Measurements from ENCODE around the gene HOXD1. TPM values are rescaled to one million over a fixed set of nuclear protein-coding genes. Genes with fewer than 3 reads are reported as not detected.
A peak's percentile ranks its signal among the peaks of the same experiment; 100 is the strongest.

The HOXD1 gene
- total RNA-seq, 4 donors from 2014 or later = 0.13 to 0.54 (median 0.32) TPM; not detected in 1

GRCh38 chr2:176186024-176186423 lies 2.4 kb upstream of the HOXD1 start:
- Histone ChIP-seq H3K9me3 (no peaks in the 10 kb centered on the region), H3K27me3 (peaks cover 98% of the 10 kb centered on the region), H3K4me1 (peaks cover 0 to 30% (median 13%) of the 10 kb centered on the region in 3 donors), H3K4me3 (no peak overlapping the region), H3K27ac (no peak overlapping the region), H3K36me3 (no peaks in the 10 kb centered on the region)
- 73% methylated on average over 2 of the region's 2 CpGs; no CpG with 5 or more reads in 1 of the 2 donors for WGBS, 2 donors (ENCODE audit: low coverage in 1 of 2)
- TF ChIP-seq CTCF (IDR thresholded peaks at IDR 0.05) (no peak), POLR2AphosphoS5 (IDR thresholded peaks at IDR 0.05) (no peak)
- no peak for ATAC-seq

GRCh38 chr2:176187200-176187898 lies 1.1 kb upstream of the HOXD1 start:
- TF ChIP-seq CTCF (IDR thresholded peaks at IDR 0.05) = no peak
- no peak for TF ChIP-seq POLR2A (IDR thresholded peaks at IDR 0.05)
- no peak for TF ChIP-seq POLR2AphosphoS5 (IDR thresholded peaks at IDR 0.05)
- TF ChIP-seq EP300 (IDR thresholded peaks at IDR 0.05) = no peak
- no peaks in the 10 kb centered on the region for H3K9me3 ChIP-seq
- WGBS, 2 donors (ENCODE audit: low coverage in 1 of 2) = 7 to 8% methylated on average over 5 to 13 of the region's 13 CpGs
- H3K27ac ChIP-seq = peak overlapping the region in 2 of 4 donors; percentile 14 to 68
- peak overlapping the region; percentile 11 to 64 for H3K4me3 ChIP-seq
- no peaks in the 10 kb centered on the region for H3K36me3 ChIP-seq
- H3K4me1 ChIP-seq = peaks cover 0 to 30% (median 13%) of the 10 kb centered on the region in 3 donors
- ATAC-seq = no peak
- peaks cover 100% of the 10 kb centered on the region for H3K27me3 ChIP-seq

GRCh38 chr2:176188774-176189680 lies 559 bp downstream of the HOXD1 start:
- H3K36me3 ChIP-seq = no peaks in the 10 kb centered on the region
- no peaks in the 10 kb centered on the region for H3K9me3 ChIP-seq
- peak overlapping the region in 2 of 4 donors; percentile 14 to 68 for H3K27ac ChIP-seq
- 12% methylated on average over 5 of the region's 98 CpGs; no CpG with 5 or more reads in 1 of the 2 donors for WGBS, 2 donors (ENCODE audit: low coverage in 1 of 2)
- TF ChIP-seq POLR2A (IDR thresholded peaks at IDR 0.05) = peak in 1 of 2 donors; percentile 7
- TF ChIP-seq EP300 (IDR thresholded peaks at IDR 0.05) = no peak
- peaks cover 99% of the 10 kb centered on the region for H3K27me3 ChIP-seq
- peaks cover 0 to 30% (median 13%) of the 10 kb centered on the region in 3 donors for H3K4me1 ChIP-seq
- peak overlapping the region; percentile 11 to 64 for H3K4me3 ChIP-seq
- peak; percentile 34 for ATAC-seq

GRCh38 chr2:176189681-176190641 lies 1.5 kb downstream of the HOXD1 start:
- H3K9me3 ChIP-seq = no peaks in the 10 kb centered on the region
- WGBS, 2 donors (ENCODE audit: low coverage in 1 of 2) = 13 to 16% methylated on average over 10 to 25 of the region's 28 CpGs
- no peak overlapping the region for H3K27ac ChIP-seq
- H3K36me3 ChIP-seq = no peaks in the 10 kb centered on the region
- ATAC-seq = no peak
- no peak for TF ChIP-seq POLR2A (IDR thresholded peaks at IDR 0.05)
- TF ChIP-seq POLR2AphosphoS5 (IDR thresholded peaks at IDR 0.05) = no peak
- no peak for TF ChIP-seq EP300 (IDR thresholded peaks at IDR 0.05)
- TF ChIP-seq CTCF (IDR thresholded peaks at IDR 0.05) = no peak
- peaks cover 0 to 30% (median 13%) of the 10 kb centered on the region in 3 donors for H3K4me1 ChIP-seq
- H3K27me3 ChIP-seq = peaks cover 99% of the 10 kb centered on the region
- peak overlapping the region in 1 of 2 donors; percentile 64 for H3K4me3 ChIP-seq
